ENCODE data around the gene FGD5. TPM values are rescaled to one million over a fixed set of nuclear protein-coding genes. Genes with fewer than 3 reads are reported as not detected.

FGD5 gene
- polyA plus RNA-seq, 1 of the 3 experiments (the other 2 are of a cell fraction) = not detected

DNA sequence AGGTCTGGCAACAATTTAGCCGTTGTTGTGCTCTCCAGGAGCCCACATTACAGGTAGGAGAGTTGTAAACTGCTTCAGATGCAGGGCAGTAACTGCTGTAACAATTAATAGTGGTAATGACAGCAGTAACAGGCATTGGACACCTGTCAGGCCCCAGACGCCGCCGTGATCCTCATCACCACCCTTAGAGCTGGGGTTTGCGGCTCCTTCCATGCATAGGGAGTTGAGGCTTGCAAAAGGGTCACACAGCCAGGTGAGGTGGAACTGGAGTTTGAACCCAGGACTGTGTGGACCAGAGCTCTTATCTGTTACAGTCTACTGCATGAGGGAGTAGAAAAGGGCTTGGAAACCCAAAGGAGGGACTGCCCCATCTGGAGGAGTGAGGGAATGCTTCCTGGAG is 101.8 kb downstream of the FGD5 start:
- no peaks in the 10 kb centered on the region for H3F3A ChIP-seq (replicated peaks; ENCODE audit: insufficient read depth)
- ChIA-PET POLR2A (interaction anchor here (0.9 kb wide), 1 partner anchor 269 kb away, joined by 5 read pairs; the partner anchor contains the start of gene CCDC174), CTCF (interaction anchor here (0.6 to 11.1 kb wide), 48 partner anchors 10 to 464 kb away, joined by 3 to 202 read pairs (median 4); partner anchors contain the start of genes C3orf20 and NR2C2)
- peaks cover 4% of the 10 kb centered on the region; the same call in 1 of the 2 replicates for H3K27me3 ChIP-seq (ENCODE audit: insufficient read depth)
- peaks cover 0 to 11% of the 10 kb centered on the region in 2 experiments; a peak in 1 of 4 replicates for H3K4me1 ChIP-seq (ENCODE audit: control insufficient read depth in 1 of 2, insufficient read depth in 2 of 2, low read depth in 1 of 2, low read length in 1 of 2)
- DNase-seq = no peak
- no peaks in the 10 kb centered on the region for H3K79me2 ChIP-seq (ENCODE audit: insufficient read depth)
- no peak overlapping the region for H3K9ac ChIP-seq
- H4K20me1 ChIP-seq (ENCODE audit: insufficient read depth) = no peaks in the 10 kb centered on the region
- WGBS (ENCODE audit: low lambda C conversion rate) = 94% methylated on average over 5 of the region's 5 CpGs
- H3K4me2 ChIP-seq = no peak overlapping the region
- no peaks in the 10 kb centered on the region for H3K9me2 ChIP-seq
- no peak overlapping the region for H3K4me3 ChIP-seq (ENCODE audit: low read depth in 2 of 2, low read length in 1 of 2)
- no peak overlapping the region for H3K27ac ChIP-seq (ENCODE audit: low read depth in 2 of 2, low read length in 1 of 2)
- TF ChIP-seq, protein P1, sequence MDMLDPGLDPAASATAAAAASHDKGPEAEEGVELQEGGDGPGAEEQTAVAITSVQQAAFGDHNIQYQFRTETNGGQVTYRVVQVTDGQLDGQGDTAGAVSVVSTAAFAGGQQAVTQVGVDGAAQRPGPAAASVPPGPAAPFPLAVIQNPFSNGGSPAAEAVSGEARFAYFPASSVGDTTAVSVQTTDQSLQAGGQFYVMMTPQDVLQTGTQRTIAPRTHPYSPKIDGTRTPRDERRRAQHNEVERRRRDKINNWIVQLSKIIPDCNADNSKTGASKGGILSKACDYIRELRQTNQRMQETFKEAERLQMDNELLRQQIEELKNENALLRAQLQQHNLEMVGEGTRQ (IDR thresholded peaks at IDR 0.05; ENCODE audit: borderline replicate concordance, low read depth, low read length) = no peak
- TF ChIP-seq RXRA (IDR thresholded peaks at IDR 0.05; ENCODE audit: borderline replicate concordance, low read depth) (no peak), GABPA (IDR thresholded peaks at IDR 0.05; ENCODE audit: low read depth) (no peak), RFX5 (IDR thresholded peaks at IDR 0.05; ENCODE audit: low read length) (no peak), YY1 (IDR thresholded peaks at IDR 0.05; ENCODE audit: low read depth) (no peak)
- no peak overlapping the region for H2AFZ ChIP-seq (ENCODE audit: low read depth)
- H3K36me3 ChIP-seq (replicated peaks in 1 of 2; ENCODE audit: control insufficient read depth in 1 of 2, insufficient read depth in 2 of 2, low read length in 1 of 2) = no peaks in the 10 kb centered on the region
- no peaks in the 10 kb centered on the region for H3K9me3 ChIP-seq

DNA sequence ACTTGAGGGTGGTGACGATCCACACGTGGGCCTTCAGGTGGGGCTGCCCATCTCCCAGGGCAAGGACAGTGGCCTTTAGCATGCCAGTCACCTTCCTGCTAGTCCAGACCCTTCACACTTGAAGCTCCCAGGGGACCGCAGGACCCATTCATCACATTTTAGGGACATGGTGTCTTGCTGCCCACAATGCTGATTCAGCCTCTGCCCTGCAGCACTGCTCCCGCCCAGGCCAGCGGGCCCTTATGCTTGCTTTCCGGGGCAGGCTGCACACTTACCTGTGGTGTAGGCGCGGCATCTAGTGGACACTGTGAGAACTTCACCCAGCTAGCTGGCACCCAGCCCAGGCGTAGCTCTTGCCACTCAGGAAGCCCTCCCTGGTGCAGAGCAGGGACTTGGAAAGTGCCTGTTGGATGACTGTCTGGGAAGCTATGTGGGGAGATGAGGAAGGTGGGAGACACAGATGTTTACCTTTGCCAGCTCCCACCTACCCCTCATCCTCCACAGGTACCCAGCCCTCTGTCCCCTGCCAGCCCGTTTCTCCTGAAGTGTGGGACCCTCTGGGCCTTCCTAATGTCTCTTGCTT is 102.4 kb downstream of the FGD5 start:
- no peak overlapping the region for H2AFZ ChIP-seq (ENCODE audit: low read depth)
- no peaks in the 10 kb centered on the region for H3K79me2 ChIP-seq (ENCODE audit: insufficient read depth)
- H4K20me1 ChIP-seq (ENCODE audit: insufficient read depth) = no peaks in the 10 kb centered on the region
- H3K9me2 ChIP-seq = no peaks in the 10 kb centered on the region
- 25% methylated on average over 4 of the region's 10 CpGs for WGBS (ENCODE audit: low lambda C conversion rate)
- H3K4me1 ChIP-seq (ENCODE audit: control insufficient read depth in 1 of 2, insufficient read depth in 2 of 2, low read depth in 1 of 2, low read length in 1 of 2) = peaks cover 0 to 15% of the 10 kb centered on the region in 2 experiments; a peak in 1 of 4 replicates
- no peak overlapping the region for H3K27ac ChIP-seq (ENCODE audit: low read depth in 2 of 2, low read length in 1 of 2)
- ChIA-PET CTCF (interaction anchor here (0.6 to 11.1 kb wide), 62 partner anchors 8 to 1340 kb away, joined by 3 to 202 read pairs (median 4); partner anchors contain the start of genes C3orf20 and NR2C2), POLR2A (interaction anchor here (0.9 kb wide), 1 partner anchor 270 kb away, joined by 5 read pairs; the partner anchor contains the start of gene CCDC174)
- H3F3A ChIP-seq (replicated peaks; ENCODE audit: insufficient read depth) = no peaks in the 10 kb centered on the region
- peak; percentile 87 for DNase-seq
- H3K9ac ChIP-seq = no peak overlapping the region
- 0 out of 2 replicates have a peak overlapping the region, but pooled peaks have one; percentile 17 for H3K4me2 ChIP-seq
- peaks cover 4% of the 10 kb centered on the region; the same call in 1 of the 2 replicates for H3K27me3 ChIP-seq (ENCODE audit: insufficient read depth)
- no peaks in the 10 kb centered on the region for H3K9me3 ChIP-seq
- no peaks in the 10 kb centered on the region for H3K36me3 ChIP-seq (replicated peaks in 1 of 2; ENCODE audit: control insufficient read depth in 1 of 2, insufficient read depth in 2 of 2, low read length in 1 of 2)
- peak overlapping the region in 1 of 2 experiments; percentile 13; a peak in 1 of 4 replicates for H3K4me3 ChIP-seq (ENCODE audit: low read depth in 2 of 2, low read length in 1 of 2)
- no peak for TF ChIP-seq MEF2A (IDR thresholded peaks at IDR 0.05; ENCODE audit: borderline replicate concordance, low read depth)
- TF ChIP-seq FOXJ3 (CRISPR knock-in tag; IDR thresholded peaks at IDR 0.05) = no peak
- no peak for TF ChIP-seq TCF12 (IDR thresholded peaks at IDR 0.05)
- TF ChIP-seq, protein P1 (IDR thresholded peaks at IDR 0.05; ENCODE audit: borderline replicate concordance, low read depth, low read length) = no peak
- TF ChIP-seq RCOR1 (IDR thresholded peaks at IDR 0.05; ENCODE audit: low read length) = 0 out of 2 replicates have a peak, but pooled peaks have one; percentile 37
- peak; percentile 99 for TF ChIP-seq RAD21 (IDR thresholded peaks at IDR 0.05; ENCODE audit: low read length)
- no peak for TF ChIP-seq EZH2phosphoT487 (IDR thresholded peaks at IDR 0.05; ENCODE audit: borderline replicate concordance, low read depth)
- no peak for TF ChIP-seq TEAD4 (IDR thresholded peaks at IDR 0.05; ENCODE audit: borderline replicate concordance, insufficient read depth)
- peak; percentile 93 for TF ChIP-seq CTCF (IDR thresholded peaks at IDR 0.05)
- TF ChIP-seq ELF1 (IDR thresholded peaks at IDR 0.05) = no peak
- no peak for TF ChIP-seq GATA2 (CRISPR knock-in tag; IDR thresholded peaks at IDR 0.05)
- TF ChIP-seq ZBTB33 (IDR thresholded peaks at IDR 0.05; ENCODE audit: borderline replicate concordance, low read depth) = no peak
- TF ChIP-seq GABPA (IDR thresholded peaks at IDR 0.05; ENCODE audit: low read depth) = no peak
- no peak for TF ChIP-seq YY1 (IDR thresholded peaks at IDR 0.05; ENCODE audit: low read depth)
- TF ChIP-seq EP300 (IDR thresholded peaks at IDR 0.05; ENCODE audit: borderline replicate concordance in 1 of 2, low read depth in 1 of 2, low read length in 1 of 2) = no peak
- no peak for TF ChIP-seq JUND (IDR thresholded peaks at IDR 0.05)
- no peak for TF ChIP-seq FOXM1 (IDR thresholded peaks at IDR 0.05; ENCODE audit: low read depth)
- peak; percentile 92 for TF ChIP-seq NFIC (IDR thresholded peaks at IDR 0.05; ENCODE audit: borderline replicate concordance)

Measured in SK-N-SH (cell line).